Activated naive CD4-positive, alpha-beta T cell treated with anti-CD3 and anti-CD28 coated beads, Interleukin-2, amount 50 U/mL, for 24 hours (primary cell): ENCODE data around the gene SLC9A1.

Experiments
- H3K27ac Mint-ChIP-seq: one replicate; pipeline ENCODE4 v1.8.0; 2021; ENCODE audit warnings: mild to moderate bottlenecking, mixed read lengths
- H3K27me3 Mint-ChIP-seq: one replicate; pipeline ENCODE4 v1.8.0; 2021; ENCODE audit warnings: mixed read lengths
- H3K36me3 Mint-ChIP-seq: one replicate; pipeline ENCODE4 v1.8.0; 2021; ENCODE audit warnings: mixed read lengths
- H3K4me1 Mint-ChIP-seq: one replicate; pipeline ENCODE4 v1.8.0; 2021; ENCODE audit warnings: mixed read lengths
- H3K4me3 Mint-ChIP-seq: one replicate; pipeline ENCODE4 v1.8.0; 2021; ENCODE audit warnings: mild to moderate bottlenecking, mixed read lengths
- H3K9me3 Mint-ChIP-seq: one replicate; pipeline ENCODE4 v1.8.0; 2021; ENCODE audit warnings: mixed read lengths

Gene SLC9A1

DNA sequence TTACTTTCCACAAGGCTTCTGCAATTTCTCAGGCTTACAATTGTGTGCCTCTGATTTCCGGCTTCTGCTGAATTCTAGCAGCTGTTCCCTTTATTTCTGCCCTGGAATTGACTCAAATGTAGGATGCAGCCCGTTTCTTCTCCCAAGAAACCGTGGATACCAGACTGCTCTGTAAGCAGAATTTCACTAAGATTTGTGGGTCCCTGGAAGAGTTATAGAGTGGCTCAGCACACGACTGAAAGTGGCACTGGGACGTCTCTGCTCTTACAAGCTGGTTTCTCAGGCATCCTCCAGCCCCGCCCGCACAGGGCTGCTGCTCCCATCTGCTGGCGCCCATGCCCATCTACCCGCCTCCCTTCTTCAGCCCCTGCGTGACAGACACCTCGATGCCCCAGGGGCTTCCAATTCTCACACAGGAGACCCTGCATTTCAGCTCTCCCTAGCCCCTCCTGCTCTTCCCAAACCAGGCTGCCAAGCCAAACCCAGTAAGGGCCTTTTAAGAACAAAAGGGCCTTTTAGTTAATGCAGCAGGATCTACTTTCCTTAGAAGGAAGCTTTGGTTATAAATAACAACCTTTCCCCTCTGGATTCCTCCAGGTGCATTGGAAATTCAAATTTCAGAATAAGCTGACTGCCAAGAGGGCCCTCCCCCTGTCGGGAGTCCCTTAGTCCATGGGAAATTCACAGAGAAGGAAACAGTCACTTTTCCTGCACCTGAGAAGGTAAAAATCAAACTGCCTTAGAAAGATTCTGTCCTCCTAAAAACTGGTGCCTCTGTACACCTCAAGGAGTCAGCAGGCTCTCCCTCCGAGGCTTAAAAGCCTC, 96.9 kb downstream of the SLC9A1 start:
- H3K27ac Mint-ChIP-seq = no peak overlapping the region
- no peaks in the 10 kb centered on the region for H3K4me1 Mint-ChIP-seq
- no peaks in the 10 kb centered on the region for H3K9me3 Mint-ChIP-seq
- H3K27me3 Mint-ChIP-seq = no peaks in the 10 kb centered on the region
- H3K4me3 Mint-ChIP-seq = no peak overlapping the region
- H3K36me3 Mint-ChIP-seq = no peaks in the 10 kb centered on the region

DNA sequence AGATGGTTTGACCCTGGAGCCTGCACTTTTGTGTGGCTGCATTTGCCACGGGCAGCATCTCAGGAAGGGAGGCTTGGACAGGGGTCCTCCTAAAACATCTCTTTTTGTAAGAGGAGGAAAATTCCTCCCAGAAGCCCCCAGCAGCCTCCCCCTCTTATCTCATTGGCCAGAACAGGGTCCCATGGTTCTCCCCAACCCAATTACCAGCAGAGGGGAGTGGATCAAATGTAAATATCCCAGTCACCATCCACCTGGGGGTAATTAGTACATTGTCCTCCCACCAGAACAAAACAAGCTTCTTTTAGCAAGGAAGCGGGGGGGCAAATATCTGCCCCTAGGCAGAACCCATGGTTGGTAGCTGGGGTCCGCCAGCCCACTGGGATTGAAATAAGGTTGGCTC, 97.5 kb downstream of the SLC9A1 start:
- Mint-ChIP-seq H3K27me3 (no peaks in the 10 kb centered on the region), H3K4me1 (no peaks in the 10 kb centered on the region), H3K36me3 (no peaks in the 10 kb centered on the region), H3K4me3 (no peak overlapping the region), H3K9me3 (no peaks in the 10 kb centered on the region), H3K27ac (no peak overlapping the region)

DNA sequence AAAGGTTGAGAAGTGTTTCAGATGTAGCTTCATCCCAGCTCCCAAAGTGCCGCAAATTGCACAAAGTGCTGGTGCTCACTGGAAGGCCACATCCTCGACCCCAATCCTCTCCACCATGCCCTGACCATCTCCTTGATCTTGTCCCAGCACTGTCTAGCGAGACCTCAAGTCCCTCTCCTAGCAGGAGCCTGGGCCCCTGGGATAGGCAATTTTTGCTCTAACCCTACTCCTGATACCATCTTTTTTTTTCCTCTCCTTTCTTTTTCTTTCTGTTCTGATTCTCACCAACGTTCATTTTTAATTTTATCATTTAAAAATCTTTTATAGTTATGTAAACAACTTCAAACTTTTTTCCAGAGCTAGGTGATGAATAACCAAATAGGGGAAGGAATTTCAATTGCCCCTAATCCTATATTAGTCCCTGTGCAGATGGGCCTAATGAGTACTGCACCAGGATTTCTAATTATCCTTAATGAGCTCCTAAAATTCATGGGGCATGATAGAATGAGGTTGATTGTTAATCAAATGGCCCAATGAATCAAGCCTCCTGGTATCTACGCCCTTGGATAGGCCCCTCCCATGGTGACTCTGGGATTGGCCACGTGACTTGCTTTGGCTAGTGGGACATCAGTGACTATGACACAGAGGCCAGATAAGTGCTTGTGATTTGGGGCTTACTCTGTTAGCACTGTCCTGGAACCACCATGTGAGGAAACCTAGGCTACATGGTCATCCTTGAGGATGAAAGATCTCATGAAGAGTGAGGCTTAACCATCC, 100.8 kb downstream of the SLC9A1 start:
- Mint-ChIP-seq H3K27ac (no peak overlapping the region), H3K9me3 (no peaks in the 10 kb centered on the region), H3K27me3 (no peaks in the 10 kb centered on the region), H3K36me3 (no peaks in the 10 kb centered on the region), H3K4me1 (no peaks in the 10 kb centered on the region), H3K4me3 (no peak overlapping the region)

DNA sequence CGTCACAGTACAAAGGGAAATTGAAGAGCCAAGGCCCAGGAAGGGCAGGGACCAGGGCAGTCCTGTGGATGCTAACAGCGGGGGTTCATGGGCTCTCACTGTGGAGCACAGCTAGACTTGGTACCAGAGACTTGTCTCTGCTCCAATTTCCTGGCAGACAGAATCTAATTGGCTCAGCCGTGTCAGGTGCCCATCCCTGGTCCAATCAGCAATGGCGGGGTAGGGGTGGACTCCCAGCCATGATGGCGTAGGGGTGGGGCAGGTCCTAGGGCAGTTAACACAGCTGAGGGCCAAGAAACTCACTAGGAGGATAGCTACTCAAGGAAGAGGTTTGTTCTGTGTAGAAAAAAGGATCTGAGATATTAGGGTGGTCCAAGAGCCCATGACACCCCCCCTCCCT, 102.4 kb downstream of the SLC9A1 start:
- H3K4me1 Mint-ChIP-seq = no peaks in the 10 kb centered on the region
- H3K27ac Mint-ChIP-seq = no peak overlapping the region
- H3K9me3 Mint-ChIP-seq = no peaks in the 10 kb centered on the region
- H3K36me3 Mint-ChIP-seq = no peaks in the 10 kb centered on the region
- no peaks in the 10 kb centered on the region for H3K27me3 Mint-ChIP-seq
- no peak overlapping the region for H3K4me3 Mint-ChIP-seq

DNA sequence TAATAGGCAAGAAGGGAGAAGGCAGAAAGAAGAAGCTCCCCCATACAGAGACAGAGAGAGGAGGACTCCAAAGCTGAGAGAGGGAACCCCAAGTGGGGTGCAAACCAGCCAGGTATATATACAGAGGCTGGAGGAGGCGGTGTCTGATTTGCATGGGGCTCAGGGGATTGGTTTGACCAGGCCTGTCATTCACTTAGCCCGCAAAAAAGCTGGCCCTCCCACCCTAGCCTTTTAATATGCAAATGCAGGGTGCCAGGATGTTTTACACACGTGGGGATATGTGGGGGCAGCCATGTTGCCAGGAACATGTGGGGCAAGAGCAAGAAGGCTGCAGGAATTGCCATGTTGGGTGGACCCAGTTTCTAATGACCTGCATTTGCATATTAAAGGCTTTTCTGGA, 105.3 kb downstream of the SLC9A1 start:
- H3K36me3 Mint-ChIP-seq = no peaks in the 10 kb centered on the region
- no peak overlapping the region for H3K4me3 Mint-ChIP-seq
- H3K9me3 Mint-ChIP-seq = no peaks in the 10 kb centered on the region
- H3K27me3 Mint-ChIP-seq = no peaks in the 10 kb centered on the region
- H3K4me1 Mint-ChIP-seq = peaks cover 19% of the 10 kb centered on the region
- H3K27ac Mint-ChIP-seq = no peak overlapping the region

DNA sequence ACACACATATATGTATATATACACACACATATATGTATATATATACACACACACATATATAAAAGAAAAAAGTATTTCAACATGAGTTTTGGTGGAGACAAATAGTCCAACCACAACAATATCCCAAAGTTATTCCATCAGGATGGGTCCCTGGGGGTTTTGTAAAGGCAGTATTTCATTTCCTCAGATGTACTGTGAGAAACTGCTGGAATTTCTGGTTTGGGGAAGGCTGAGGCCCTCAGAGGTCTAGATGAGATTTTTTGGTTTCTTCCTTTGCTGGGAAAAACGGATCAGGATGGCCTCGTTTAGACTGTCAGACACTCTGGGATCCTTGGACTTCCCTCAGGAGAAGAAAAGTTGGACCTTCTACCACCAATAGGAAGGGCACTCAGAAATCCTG, 105.8 kb downstream of the SLC9A1 start:
- Mint-ChIP-seq H3K36me3 (no peaks in the 10 kb centered on the region), H3K4me1 (peaks cover 23% of the 10 kb centered on the region), H3K27me3 (no peaks in the 10 kb centered on the region), H3K9me3 (no peaks in the 10 kb centered on the region), H3K4me3 (no peak overlapping the region), H3K27ac (no peak overlapping the region)
